Hematopoietic multipotent progenitor cell (in vitro differentiated cells): ENCODE measurements around the gene PCED1B. TPM values are rescaled to one million over a fixed set of nuclear protein-coding genes. Genes with fewer than 3 reads are reported as not detected.
A peak's percentile ranks its signal among the peaks of the same experiment; 100 is the strongest.
"Not testable (repeated sequence)": the region's sequence is repeated elsewhere in the genome, so short reads cannot be mapped to it uniquely, and the experiment has no call there.

Experiments used
- DNase-seq, 3 donors: peaks; one replicate each; pipeline ENCODE4 v3.0.0-alpha.2; 2011 to 2015; ENCODE audit warnings: low read depth in 2 of 3, low spot score in 2 of 3
- total RNA-seq: library from RNA; depleted of rRNA; stranded (reverse); fragments of >200 nt; gene quantifications from one replicate; pipeline ENCODE4 v1.2.3, GENCODE V29; 2012

Gene PCED1B
- total RNA-seq, 1 donor, result 0.54 TPM

DNA sequence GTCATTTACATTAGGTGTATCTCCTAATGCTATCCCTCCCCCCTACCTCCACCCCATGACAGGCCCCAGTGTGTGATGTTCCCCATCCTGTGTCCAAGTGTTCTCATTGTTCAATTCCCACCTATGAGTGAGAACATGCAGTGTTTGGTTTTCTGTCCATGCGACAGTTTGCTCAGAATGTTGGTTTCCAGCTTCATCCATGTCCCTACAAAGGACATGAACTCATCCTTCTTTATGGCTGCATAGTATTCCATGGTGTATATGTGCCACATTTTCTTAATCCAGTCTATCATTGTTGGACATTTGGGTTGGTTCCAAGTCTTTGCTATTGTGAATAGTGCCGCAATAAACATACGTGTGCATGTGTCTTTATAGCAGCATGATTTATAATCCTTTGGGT is 37.9 kb downstream of the PCED1B start:
- DNase-seq, result not testable (repeated sequence)

DNA sequence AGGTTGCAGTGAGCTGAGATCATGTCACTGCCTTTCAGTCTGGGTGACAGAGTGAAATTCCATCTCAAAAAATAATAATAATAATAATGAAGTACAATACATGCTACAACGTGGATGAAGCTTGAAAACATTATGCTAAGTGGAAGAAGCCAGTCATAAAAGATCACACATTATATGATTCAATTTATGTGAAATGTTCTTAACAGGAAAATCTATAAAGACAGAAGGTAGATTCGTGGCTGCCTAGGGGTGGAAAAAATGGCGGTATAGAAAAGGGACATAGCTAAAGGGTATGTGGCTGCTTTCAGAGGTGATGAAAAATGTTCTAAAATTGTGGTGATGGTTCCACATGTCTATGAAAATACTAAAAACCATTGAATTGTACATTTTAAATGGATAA is 41.3 kb downstream of the PCED1B start:
- DNase-seq, result no peak

DNA sequence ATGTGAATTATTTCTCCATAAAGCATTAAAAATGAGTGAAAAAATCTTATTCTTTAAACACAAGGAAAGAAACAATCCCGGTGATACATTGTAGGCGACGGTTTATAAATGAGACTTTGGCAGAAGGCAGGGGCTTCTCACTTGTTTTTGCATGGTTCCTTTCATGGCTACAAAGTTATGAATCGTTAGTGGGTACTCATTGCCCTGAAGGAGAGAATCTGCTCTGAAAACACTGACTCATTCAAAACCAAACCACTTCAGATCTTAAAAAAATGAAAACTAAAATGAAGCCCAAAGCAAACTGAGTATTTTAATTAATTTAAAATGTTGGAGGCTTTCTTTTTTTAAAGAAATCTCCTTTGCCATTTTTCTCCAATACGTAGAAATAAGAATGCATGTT is 41.7 kb downstream of the PCED1B start:
- DNase-seq, result no peak

GRCh38 chr12:47122602-47123001 is 43.2 kb downstream of the PCED1B start:
- DNase-seq, result no peak

DNA sequence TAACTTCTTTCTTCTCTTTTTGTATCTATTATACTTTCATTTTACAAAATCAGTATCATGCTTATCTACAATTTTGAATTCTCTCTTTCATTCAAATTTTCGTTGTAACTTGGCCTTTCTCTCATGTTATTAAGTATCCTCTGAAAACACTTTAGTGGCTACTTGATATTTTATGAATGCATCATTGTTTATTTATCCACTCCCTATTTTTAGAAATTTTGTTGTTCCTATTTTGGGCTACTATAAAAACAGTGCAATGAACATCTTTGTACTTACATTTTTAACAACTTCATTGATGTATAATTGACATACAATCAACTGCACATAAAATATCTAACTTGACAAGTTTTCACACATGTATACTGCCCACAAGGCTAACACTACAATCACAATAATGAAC is 44.3 kb downstream of the PCED1B start:
- DNase-seq, result no peak

DNA sequence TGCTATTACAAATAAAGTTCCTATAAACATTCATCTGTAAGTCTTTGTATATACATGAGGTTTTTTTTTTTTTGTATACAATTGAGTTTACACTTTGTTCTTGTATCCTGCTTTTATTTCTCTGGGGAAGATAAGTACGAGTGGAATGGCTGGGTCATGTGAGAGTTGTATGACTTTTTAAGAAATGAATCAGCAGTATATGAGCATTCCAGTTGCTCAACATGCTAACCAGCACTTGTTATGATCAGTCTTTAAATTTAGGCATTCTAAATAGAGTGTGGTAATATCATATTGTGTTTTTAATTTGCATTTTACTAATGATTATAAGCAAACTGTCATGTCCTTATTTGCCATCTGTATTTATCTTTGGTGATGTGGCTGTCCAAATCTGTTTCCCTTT is 45.0 kb downstream of the PCED1B start:
- DNase-seq, result no peak

- DNase-seq, result no peak
These were observed 46.8 kb downstream of the PCED1B start for GRCh38 chr12:47126246-47126645.

- DNase-seq, result no peak
These were observed 51.6 kb downstream of the PCED1B start for GRCh38 chr12:47131011-47131410.

GRCh38 chr12:47134005-47134404 is 54.6 kb downstream of the PCED1B start:
- DNase-seq, result no peak

- no peak for DNase-seq
These were observed 56.2 kb downstream of the PCED1B start for GRCh38 chr12:47135578-47135977.

DNA sequence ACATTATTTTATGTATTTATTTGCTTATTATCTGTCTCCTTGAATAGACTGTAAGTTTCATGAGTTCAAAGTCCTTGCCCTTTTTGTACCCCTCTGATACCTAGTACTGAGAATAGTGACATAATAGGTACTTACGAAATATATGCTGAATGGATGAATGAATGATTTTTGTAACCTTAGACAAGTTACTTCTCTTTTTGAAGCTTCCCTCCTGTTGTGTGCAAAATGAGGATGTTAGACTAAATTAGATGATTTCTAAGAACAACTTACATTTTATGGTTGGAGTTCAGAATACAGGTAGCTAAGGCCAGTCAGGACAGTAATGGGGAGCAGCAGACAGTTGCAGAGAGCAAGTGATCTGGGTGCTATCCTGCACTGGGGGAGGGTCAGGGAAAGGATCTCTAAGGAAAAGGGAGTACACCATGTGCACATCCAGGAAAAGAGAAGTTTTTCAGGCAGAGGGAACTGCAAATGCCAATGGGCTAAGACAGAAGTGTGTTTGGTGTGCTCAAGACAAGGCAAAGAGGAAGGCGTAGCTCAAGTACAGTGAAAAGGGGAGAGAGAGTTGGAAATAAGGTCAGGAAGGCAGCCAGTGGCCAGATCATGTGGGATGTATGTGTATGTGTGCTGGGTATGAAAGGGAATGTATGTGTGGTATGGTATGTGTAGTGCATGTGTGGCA is 59.7 kb downstream of the PCED1B start:
- peak in 1 of 3 donors; percentile 16 for DNase-seq

- no peak for DNase-seq
These were observed 62.0 kb downstream of the PCED1B start for GRCh38 chr12:47141459-47141858.

- no peak for DNase-seq
These were observed 65.3 kb downstream of the PCED1B start for GRCh38 chr12:47144769-47145168.

DNA sequence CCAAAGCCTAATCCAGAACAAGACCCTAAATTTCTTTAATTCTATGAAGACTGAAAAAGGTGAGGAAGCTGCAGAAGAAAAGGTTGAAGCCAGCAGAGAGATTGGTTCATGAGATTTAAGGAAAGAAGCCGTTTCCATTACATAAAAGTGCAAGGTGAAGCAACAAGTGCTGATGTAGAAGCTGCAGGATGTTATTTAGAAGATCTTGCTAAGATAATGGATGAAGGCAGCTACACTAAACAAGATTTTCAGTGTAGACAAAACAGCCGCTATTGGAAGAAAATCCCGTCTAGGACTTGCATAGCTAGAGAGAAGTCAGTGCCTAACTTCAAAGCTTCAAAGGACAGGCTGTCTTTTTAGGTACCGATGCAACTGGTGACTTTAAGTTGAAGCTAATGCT is 65.8 kb downstream of the PCED1B start:
- no peak for DNase-seq

DNA sequence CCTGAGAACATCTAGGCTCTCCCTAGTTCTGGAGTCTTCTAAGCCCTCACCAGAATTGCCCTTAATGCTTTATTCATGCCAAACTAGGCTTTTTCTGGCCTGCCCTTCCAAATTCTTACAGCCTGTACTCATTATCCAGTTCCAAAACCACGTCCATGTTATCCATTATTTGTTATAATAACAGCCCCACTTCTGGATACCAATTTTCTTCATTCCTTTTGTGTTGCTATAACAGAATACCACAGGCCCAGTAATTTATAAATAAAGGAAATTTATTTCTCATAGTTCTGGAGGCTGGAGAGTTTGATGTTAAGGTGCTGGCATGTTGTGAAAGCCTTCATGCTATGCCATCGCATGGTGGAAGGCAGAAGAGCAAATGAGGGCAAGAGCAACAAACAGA is 68.3 kb downstream of the PCED1B start:
- DNase-seq, result no peak

DNA sequence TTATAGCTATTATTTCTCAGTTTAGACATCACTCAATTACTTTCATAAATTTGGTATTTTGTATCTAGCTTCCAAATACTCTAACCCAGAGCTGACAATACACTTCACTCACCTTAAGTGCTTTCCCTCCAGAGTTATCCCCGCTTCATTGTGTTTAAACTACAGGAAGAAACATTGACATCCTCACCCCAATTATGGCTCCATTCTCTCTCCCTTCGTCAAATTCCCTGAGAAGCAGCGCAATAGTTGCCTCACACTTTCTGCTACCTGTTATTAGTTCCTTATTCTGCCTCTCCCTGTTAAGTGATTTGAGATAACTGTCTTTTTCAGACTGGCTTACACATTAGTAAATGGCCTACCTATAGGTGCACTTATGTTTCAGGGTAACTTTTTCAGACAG is 69.7 kb downstream of the PCED1B start:
- no peak for DNase-seq

DNA sequence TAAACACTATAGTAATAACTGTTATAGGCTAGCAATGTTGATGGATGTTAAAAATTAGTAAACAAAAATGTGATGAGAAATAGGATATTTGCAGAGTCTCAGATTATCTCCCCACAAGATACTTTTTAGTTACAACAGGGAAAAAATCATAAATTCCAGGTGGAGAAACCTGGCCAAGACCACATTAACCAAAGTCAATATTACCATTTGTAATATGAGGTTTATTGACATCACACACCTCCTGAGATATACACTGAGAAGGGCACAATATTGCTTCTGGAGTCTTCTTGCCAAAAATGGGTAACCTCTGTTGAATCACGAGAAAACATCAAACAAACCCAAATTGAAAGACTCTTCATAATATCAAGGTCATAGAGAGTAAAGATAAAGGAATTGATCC is 72.7 kb downstream of the PCED1B start:
- DNase-seq, result no peak

- peak in 2 of 3 donors; percentile 68 to 72 for DNase-seq
These were observed 76.2 kb downstream of the PCED1B start for GRCh38 chr12:47155457-47156166.

DNA sequence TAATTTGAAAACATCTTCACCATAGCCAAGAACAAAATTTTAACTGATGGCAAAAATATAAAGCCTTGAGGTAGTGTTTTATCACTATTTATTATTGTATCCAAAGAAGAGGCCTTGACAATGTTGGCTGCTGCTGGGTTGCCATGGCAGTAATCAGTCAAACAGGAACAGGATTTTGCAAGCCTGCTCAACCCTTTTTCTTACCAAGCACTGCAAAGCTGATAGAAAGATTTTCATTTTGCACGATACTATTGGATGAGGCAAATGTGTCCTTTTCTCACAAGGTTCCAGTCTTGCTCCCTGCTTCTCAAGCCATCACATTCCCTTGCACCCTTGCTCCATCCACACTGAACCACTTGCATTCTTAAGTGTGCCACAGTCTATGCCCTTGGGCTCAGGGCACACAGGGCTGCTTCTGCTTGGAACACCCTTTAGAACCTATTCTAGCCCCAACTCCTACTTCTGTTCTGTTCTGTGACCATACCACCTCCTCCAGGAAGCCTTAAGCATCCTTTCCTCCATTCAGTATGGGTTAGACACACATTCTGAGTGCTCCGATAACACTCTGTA is 76.8 kb downstream of the PCED1B start:
- DNase-seq, result peak in 2 of 3 donors; percentile 67 to 78

DNA sequence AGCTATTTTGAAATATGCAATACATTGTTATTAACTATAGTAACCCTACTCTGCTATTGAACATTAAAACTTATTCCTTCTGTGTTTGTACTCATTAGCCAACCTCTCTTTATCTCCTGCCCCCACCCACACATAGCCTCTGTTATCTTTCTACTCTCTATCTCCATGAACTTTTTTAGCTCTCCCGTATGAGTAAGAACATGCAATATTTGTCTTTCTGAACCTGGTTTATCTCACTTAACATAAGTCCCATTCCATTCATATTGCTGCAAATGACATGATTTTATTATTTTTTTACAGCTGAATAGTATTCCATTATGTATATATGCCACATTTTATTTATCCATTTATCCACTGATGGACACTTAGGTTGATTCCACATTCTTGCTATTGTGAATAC is 79.4 kb downstream of the PCED1B start:
- no peak for DNase-seq

DNA sequence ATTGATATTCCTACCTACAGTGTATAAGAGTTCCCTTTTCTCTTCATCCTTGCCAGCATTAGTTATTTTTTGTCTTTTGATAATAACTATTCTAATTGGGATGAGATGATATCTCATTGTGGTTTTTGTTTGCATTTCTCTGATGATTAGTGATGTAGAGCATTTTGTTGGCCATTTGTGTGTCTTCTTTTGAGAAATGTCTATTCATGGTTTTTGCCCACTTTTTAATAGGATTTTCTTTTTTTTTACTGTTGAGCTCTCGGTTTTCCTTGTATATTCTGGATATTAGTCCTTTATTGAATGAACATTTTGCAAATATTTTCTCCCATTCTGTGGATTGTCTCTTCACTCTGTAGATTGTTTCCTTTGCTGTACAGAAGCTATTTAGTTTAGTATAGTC is 79.9 kb downstream of the PCED1B start:
- DNase-seq, result no peak
